ENCODE results near the gene MOSPD3.

The MOSPD3 gene

DNA sequence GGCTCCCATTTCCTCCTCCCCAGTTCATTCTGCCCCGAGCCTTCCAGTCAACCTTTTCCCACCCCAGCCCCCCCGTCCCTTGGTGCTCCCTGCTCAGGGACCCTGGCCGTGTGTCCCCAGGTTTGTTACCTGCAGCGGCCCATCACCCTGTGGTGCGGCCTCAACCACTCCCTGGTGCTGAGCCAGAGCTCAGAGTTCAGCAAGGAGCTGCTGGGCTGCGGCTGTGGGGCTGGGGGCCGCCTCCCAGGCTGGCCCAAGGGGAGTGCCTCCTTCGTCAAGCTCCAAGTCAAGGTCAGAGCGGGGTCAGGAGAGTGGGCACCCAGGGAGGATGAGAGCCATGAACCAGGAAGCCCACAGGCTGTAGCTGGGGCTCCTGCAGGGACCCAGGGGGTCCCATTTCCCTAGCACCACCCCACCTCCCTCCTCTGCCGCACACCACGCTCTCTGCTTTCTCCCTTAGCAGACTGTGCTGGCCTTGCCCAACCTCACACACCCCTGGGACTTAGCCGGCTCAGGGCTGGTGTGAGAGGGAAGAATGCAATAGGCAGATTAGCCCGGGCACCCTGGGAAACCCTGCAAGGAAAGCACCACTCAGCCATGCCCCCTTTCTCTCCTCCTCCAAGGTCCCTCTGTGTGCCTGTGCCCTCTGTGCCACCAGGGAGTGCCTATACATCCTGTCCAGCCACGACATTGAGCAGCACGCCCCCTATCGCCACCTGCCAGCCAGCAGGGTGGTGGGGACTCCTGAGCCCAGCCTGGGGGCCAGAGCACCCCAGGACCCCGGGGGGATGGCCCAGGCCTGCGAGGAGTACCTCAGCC, 12.2 kb upstream of the MOSPD3 start:
- DNase-seq: no peak
- H3K4me3 ChIP-seq (ENCODE audit: low read depth, low read length): no peak overlapping the region
- TF ChIP-seq, protein P1, sequence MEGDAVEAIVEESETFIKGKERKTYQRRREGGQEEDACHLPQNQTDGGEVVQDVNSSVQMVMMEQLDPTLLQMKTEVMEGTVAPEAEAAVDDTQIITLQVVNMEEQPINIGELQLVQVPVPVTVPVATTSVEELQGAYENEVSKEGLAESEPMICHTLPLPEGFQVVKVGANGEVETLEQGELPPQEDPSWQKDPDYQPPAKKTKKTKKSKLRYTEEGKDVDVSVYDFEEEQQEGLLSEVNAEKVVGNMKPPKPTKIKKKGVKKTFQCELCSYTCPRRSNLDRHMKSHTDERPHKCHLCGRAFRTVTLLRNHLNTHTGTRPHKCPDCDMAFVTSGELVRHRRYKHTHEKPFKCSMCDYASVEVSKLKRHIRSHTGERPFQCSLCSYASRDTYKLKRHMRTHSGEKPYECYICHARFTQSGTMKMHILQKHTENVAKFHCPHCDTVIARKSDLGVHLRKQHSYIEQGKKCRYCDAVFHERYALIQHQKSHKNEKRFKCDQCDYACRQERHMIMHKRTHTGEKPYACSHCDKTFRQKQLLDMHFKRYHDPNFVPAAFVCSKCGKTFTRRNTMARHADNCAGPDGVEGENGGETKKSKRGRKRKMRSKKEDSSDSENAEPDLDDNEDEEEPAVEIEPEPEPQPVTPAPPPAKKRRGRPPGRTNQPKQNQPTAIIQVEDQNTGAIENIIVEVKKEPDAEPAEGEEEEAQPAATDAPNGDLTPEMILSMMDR (IDR thresholded peaks at IDR 0.05; ENCODE audit: low read depth, low read length, missing control alignments): peak; percentile 8
- no peak overlapping the region for H3K27ac ChIP-seq
- H3K27me3 ChIP-seq (replicated peaks): no peaks in the 10 kb centered on the region
- in situ Hi-C loops (cut with HindIII; ENCODE audit: low pct_ligation_motif_present, low sequenced_read_pairs): no loop called here
- H3K36me3 ChIP-seq (replicated peaks): no peaks in the 10 kb centered on the region

DNA sequence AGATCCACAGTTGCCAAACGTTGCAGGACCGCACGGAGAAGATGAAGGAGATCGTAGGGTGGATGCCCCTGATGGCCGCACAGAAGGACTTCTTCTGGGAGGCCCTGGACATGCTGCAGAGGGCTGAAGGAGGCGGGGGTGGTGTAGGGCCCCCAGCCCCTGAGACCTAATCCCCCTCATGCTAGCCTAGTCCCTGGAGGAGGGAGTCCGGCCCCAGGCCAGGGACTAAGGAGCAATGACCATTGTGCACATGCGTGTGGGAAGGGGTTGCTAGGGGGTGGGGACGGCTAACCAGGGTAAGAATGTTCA, 11.7 kb upstream of the MOSPD3 start:
- DNase-seq: no peak
- Histone ChIP-seq H3K27ac (no peak overlapping the region), H3K36me3 (replicated peaks) (no peaks in the 10 kb centered on the region), H3K4me3 (ENCODE audit: low read depth, low read length) (no peak overlapping the region), H3K27me3 (replicated peaks) (no peaks in the 10 kb centered on the region)
- TF ChIP-seq, protein P1 (IDR thresholded peaks at IDR 0.05; ENCODE audit: low read depth, low read length, missing control alignments): no peak
- in situ Hi-C loops (cut with HindIII; ENCODE audit: low pct_ligation_motif_present, low sequenced_read_pairs): no loop called here

DNA sequence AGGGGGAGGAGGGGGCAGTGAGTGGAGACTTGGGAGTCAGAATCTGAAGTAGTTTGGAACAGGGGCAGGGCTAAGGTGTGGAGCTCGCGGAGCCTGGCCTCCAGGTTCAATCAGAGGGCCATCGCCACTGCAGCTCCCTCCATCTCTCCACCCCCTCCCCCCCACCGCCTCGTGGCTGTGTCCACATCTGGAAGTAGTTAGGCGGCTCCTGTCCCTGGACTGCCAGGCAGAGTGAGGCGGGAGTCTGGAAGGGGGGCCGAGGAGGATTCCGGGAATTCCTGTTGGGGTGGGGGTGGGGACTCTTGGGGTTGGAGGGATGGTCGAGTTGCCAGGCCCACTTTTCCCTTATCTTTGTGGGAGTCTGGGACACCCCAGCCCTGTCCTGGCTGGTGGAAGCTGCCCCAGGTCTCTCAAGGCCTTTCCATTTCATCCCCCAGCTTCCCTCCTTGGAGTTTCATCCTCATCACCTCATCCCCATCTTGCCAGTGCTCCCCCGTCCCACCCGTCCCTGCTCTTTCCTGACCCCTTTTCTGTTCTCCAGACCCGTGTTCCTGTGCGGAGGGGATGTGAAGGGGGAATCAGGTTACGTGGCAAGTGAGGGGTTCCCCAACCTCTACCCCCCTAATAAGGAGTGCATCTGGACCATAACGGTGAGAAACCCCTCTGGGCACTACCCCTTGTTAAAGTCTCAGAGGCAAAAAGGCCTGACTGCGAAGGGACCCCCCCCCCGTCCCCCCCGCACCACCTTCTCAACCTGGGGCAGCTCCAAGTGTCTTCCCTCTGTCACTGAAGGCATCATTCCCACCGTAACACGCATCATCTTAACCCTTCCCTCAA, 9.2 kb upstream of the MOSPD3 start:
- H3K27me3 ChIP-seq (replicated peaks): no peaks in the 10 kb centered on the region
- TF ChIP-seq, protein P1 (IDR thresholded peaks at IDR 0.05; ENCODE audit: low read depth, low read length, missing control alignments): no peak
- H3K4me3 ChIP-seq (ENCODE audit: low read depth, low read length): peak overlapping the region; percentile 82
- in situ Hi-C loops (cut with HindIII; ENCODE audit: low pct_ligation_motif_present, low sequenced_read_pairs): no loop called here
- DNase-seq: peak; percentile 43
- peak overlapping the region; percentile 40 for H3K27ac ChIP-seq
- H3K36me3 ChIP-seq (replicated peaks): peaks cover 3% of the 10 kb centered on the region

DNA sequence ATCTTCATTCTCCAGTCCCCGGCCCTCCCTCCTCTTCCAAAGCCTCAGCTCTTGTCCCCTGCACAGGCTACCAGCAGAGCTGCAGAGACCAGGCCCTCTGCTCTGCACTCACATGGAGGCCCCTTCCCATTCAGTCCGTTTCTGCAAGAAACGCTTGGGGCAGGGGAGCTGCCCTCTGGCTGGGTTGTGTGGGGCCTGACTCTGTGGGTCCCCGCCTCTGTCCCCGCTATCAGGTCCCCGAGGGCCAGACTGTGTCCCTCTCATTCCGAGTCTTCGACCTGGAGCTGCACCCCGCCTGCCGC, 8.7 kb upstream of the MOSPD3 start:
- TF ChIP-seq, protein P1 (IDR thresholded peaks at IDR 0.05; ENCODE audit: low read depth, low read length, missing control alignments): no peak
- Histone ChIP-seq H3K27me3 (replicated peaks) (no peaks in the 10 kb centered on the region), H3K4me3 (ENCODE audit: low read depth, low read length) (peak overlapping the region; percentile 82), H3K27ac (no peak overlapping the region), H3K36me3 (replicated peaks) (peaks cover 3% of the 10 kb centered on the region)
- in situ Hi-C loops (cut with HindIII; ENCODE audit: low pct_ligation_motif_present, low sequenced_read_pairs): no loop called here
- DNase-seq: no peak

DNA sequence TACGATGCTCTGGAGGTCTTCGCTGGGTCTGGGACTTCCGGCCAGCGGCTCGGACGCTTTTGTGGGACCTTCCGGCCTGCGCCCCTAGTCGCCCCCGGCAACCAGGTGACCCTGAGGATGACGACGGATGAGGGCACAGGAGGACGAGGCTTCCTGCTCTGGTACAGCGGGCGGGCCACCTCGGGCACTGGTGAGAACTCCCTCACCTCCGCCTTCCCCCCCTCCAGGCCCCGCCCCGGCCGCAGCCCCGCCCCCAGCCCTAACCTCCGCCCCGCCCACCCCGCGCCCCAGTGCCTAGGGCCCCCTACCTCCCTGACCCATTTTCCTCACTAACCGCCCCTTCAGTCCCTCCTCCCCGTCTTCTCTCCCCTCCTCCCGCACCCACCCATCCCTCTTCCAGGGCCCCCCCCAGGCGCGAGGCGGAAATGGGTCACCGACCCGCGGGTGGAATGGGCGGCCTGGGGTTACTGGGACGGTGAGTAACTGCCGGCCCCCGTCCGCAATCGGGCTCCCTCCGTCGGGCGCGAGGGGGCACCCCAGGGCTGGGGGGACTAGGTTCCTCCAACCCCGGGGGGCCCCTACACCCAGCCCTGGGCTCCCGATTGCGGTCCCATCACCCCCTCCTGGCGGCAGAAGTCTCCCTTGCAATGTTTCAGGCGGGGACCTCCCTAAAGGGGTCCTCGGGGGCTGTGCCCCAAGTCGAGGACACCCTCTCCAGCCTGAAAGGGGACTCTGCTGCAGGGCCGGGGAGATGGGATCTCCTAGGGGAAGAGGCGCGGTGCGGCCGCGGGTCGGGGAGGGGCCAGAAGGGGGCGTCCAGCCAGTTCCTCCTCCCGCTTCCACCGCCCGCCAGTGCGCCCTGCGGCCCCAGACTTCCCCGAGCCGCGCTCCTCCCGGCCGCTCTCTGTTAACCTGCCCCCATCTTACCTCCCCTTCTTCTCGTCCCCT, 8.0 kb upstream of the MOSPD3 start:
- H3K27ac ChIP-seq: no peak overlapping the region
- peaks cover 3% of the 10 kb centered on the region for H3K36me3 ChIP-seq (replicated peaks)
- H3K27me3 ChIP-seq (replicated peaks): no peaks in the 10 kb centered on the region
- TF ChIP-seq, protein P1 (IDR thresholded peaks at IDR 0.05; ENCODE audit: low read depth, low read length, missing control alignments): peak; percentile 63
- peak overlapping the region; percentile 82 for H3K4me3 ChIP-seq (ENCODE audit: low read depth, low read length)
- in situ Hi-C loops (cut with HindIII; ENCODE audit: low pct_ligation_motif_present, low sequenced_read_pairs): no loop called here
- peak; percentile 33 for DNase-seq

Measured in brain microvascular endothelial cell (primary cell).